Melanocyte of skin (primary cell): ENCODE data around the gene ADAMTS6. TPM values are rescaled to one million over a fixed set of nuclear protein-coding genes. Genes with fewer than 3 reads are reported as not detected.

ENCODE experiments used
- small RNA-seq, 2 donors: library from RNA; depleted of rRNA; stranded (forward); fragments of <200 nt; gene quantifications; one replicate each; pipeline ENCODE3, GENCODE V24; 2012
- total RNA-seq, 2 donors: library from RNA; depleted of rRNA; stranded (reverse); fragments of >200 nt; gene quantifications; 2 replicates each; pipeline ENCODE4 v1.2.3, GENCODE V29; 2012

The ADAMTS6 gene
- total RNA-seq = 1 to 10 TPM; 1.0 to 5.0 TPM

GRCh38 chr5:65481635-65482295 lies at the start of gene ADAMTS6:
Gene ADAMTS6 (minus strand): TSS chr5:65481920. CDS start chr5:65473673, 8,247 bp downstream.

Small RNA genes lying within 50 kb of the gene (small RNA-seq; reads per million reads assigned to genes)
- 0 reads per million in 2 donors for gene RF00019

Other genes starting within 250 kb of the ADAMTS6 start
- 10 to 100 TPM; 12.7 to 36.0 TPM for gene CENPK, start 81.2 kb upstream of the ADAMTS6 start, total RNA-seq
- gene PPWD1, start 81.4 kb upstream of the ADAMTS6 start, total RNA-seq = 10 to 100 TPM; 16.2 to 18.6 TPM
- gene TRIM23, start 142.4 kb upstream of the ADAMTS6 start, total RNA-seq = 10 to 100 TPM; 25.6 to 28.9 TPM
- 1 to 10 TPM; 5.0 to 6.2 TPM for gene SHLD3, start 143.1 kb upstream of the ADAMTS6 start, total RNA-seq
- 10 to 100 TPM; 19.3 to 26.3 TPM for gene TRAPPC13, start 143.1 kb upstream of the ADAMTS6 start, total RNA-seq
- gene SGTB, start 240.2 kb upstream of the ADAMTS6 start, total RNA-seq = 10 to 100 TPM; 14.5 to 15.0 TPM
- 10 to 100 TPM; 19.3 to 35.0 TPM for gene NLN, start 240.3 kb upstream of the ADAMTS6 start, total RNA-seq